ENCODE results near the gene CEPT1. TPM values are rescaled to one million over a fixed set of nuclear protein-coding genes. Genes with fewer than 3 reads are reported as not detected.

Gene CEPT1
- total and polyA plus RNA-seq, 2 of the 13 experiments (the other 11 are each of a cell fraction or from before 2014, with no cell fraction given), result 35.7 to 48.2 TPM

DNA sequence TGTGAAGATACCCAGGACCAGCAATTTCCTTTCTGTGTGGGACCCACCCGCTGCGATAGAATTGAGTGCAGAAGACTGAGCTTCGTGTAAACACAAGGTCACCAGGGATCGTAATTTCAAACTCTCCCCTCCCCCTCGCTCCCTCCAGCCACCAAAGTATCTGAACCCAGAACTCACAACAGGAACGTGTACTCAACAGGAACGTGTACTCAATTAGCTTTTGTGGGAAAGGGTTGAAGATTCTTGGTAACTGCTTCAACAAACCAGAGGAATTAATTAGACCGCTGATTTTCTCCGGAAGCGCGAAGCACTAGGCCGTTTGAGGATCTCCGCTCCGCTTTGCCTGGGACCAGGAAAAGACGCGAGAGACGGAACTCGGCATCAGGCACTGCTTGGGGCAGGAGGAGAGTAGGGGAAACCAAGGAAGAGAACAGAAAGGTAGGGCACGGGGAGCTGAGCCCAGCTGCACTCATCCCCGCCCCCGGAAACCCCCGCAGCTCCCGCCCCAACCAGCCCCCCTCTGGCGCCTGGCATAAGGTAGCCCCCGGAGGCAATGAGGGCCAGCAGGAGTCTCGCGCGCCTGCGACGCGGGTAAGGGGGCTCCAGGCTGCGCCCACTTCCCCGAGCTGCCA lies 583 bp upstream of the CEPT1 start:
- FAIRE-seq, result peak; percentile 86
- H3K27ac ChIP-seq (ENCODE audit: extremely low read length, insufficient read depth, low read length), result peak overlapping the region; percentile 96
- BruUV-seq (replicated peaks), result no TSS peak
- H4K20me1 ChIP-seq (ENCODE audit: insufficient read depth, low read length), result peaks cover 8% of the 10 kb centered on the region; the same call in 1 of the 2 replicates
- H3K36me3 ChIP-seq (replicated peaks in 1 of 2; ENCODE audit: control insufficient read depth in 1 of 2, insufficient read depth in 2 of 2, low read length in 2 of 2), result peaks cover 0 to 7% of the 10 kb centered on the region in 2 experiments; a peak in 2 of 5 replicates
- ATAC-seq, result peak; percentile 52
- peak overlapping the region; percentile 91 for H3K9ac ChIP-seq (ENCODE audit: insufficient read depth, low read depth, low read length)
- ChIA-PET POLR2A (interaction anchor here (0.5 to 1.9 kb wide), 7 partner anchors 8 to 309 kb away, joined by 3 to 9 read pairs (median 3); partner anchors contain the start of genes LRIF1 and WDR77), CTCF (ENCODE audit: low intra/inter-chr PET ratio, low total read pairs) (no interaction called here)
- peak overlapping the region; percentile 82 to 90 (median 84) for H3K4me3 ChIP-seq (replicated peaks in 1 of 3; ENCODE audit: insufficient read depth in 1 of 3, low read depth in 2 of 3, low read length in 3 of 3)
- H3K4me2 ChIP-seq (ENCODE audit: low read depth, low read length), result peak overlapping the region; percentile 75
- under 1% methylated on average over 16 of the region's 33 CpGs for WGBS (ENCODE audit: low lambda C conversion rate)
- H3K9me3 ChIP-seq (ENCODE audit: low read length), result no peaks in the 10 kb centered on the region
- peaks cover 54% of the 10 kb centered on the region for H3K79me2 ChIP-seq (ENCODE audit: insufficient read depth, low read length)
- in situ Hi-C loops (cut with HindIII; ENCODE audit: extremely low pct_ligation_motif_present, low pct_unique_long_range_greater_than_20kb), result no loop called here
- no peaks in the 10 kb centered on the region for H3K27me3 ChIP-seq (ENCODE audit: control insufficient read depth in 1 of 2, insufficient read depth in 2 of 2, low read length in 2 of 2)
- intact Hi-C loops (cut with micrococcal nuclease; ENCODE audit: unreplicated experiment), result no loop called here
- DNase-seq (ENCODE audit: low spot score), result peak; percentile 44
- H2AFZ ChIP-seq (ENCODE audit: low read length), result peak overlapping the region; percentile 91
- H3K4me1 ChIP-seq (ENCODE audit: insufficient read depth, low read length), result peaks cover 43% of the 10 kb centered on the region
- TF ChIP-seq, protein P1, sequence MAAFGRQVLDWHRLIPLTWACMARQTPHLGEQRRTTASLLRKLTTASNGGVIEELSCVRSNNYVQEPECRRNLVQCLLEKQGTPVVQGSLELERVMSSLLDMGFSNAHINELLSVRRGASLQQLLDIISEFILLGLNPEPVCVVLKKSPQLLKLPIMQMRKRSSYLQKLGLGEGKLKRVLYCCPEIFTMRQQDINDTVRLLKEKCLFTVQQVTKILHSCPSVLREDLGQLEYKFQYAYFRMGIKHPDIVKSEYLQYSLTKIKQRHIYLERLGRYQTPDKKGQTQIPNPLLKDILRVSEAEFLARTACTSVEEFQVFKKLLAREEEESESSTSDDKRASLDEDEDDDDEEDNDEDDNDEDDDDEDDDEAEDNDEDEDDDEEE (CRISPR knock-in tag; IDR thresholded peaks at IDR 0.05), result 0 out of 2 replicates have a peak, but pooled peaks have one; percentile 19
- TF ChIP-seq, protein P2, sequence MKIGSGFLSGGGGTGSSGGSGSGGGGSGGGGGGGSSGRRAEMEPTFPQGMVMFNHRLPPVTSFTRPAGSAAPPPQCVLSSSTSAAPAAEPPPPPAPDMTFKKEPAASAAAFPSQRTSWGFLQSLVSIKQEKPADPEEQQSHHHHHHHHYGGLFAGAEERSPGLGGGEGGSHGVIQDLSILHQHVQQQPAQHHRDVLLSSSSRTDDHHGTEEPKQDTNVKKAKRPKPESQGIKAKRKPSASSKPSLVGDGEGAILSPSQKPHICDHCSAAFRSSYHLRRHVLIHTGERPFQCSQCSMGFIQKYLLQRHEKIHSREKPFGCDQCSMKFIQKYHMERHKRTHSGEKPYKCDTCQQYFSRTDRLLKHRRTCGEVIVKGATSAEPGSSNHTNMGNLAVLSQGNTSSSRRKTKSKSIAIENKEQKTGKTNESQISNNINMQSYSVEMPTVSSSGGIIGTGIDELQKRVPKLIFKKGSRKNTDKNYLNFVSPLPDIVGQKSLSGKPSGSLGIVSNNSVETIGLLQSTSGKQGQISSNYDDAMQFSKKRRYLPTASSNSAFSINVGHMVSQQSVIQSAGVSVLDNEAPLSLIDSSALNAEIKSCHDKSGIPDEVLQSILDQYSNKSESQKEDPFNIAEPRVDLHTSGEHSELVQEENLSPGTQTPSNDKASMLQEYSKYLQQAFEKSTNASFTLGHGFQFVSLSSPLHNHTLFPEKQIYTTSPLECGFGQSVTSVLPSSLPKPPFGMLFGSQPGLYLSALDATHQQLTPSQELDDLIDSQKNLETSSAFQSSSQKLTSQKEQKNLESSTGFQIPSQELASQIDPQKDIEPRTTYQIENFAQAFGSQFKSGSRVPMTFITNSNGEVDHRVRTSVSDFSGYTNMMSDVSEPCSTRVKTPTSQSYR (CRISPR knock-in tag; IDR thresholded peaks at IDR 0.05; ENCODE audit: borderline replicate concordance), result peak; percentile 92
- peak; percentile 50; the same call in 1 of the 2 replicates for TF ChIP-seq ZNF792 (CRISPR knock-in tag; IDR thresholded peaks at IDR 0.05)
- TF ChIP-seq RARA (CRISPR knock-in tag; IDR thresholded peaks at IDR 0.05), result 0 out of 2 replicates have a peak, but pooled peaks have one; percentile 20
- no peak for TF ChIP-seq TAF15 (IDR thresholded peaks at IDR 0.05; ENCODE audit: low read depth, low read length, poor library complexity, severe bottlenecking)
- 0 out of 2 replicates have a peak, but pooled peaks have one; percentile 15 for TF ChIP-seq MYNN (CRISPR knock-in tag; IDR thresholded peaks at IDR 0.05; ENCODE audit: low read depth)
- no peak for TF ChIP-seq NONO (IDR thresholded peaks at IDR 0.05)
- 0 out of 2 replicates have a peak, but pooled peaks have one; percentile 25 for TF ChIP-seq NONO (CRISPR knock-in tag; conservative IDR thresholded peaks at IDR 0.05)
- TF ChIP-seq, protein P3, sequence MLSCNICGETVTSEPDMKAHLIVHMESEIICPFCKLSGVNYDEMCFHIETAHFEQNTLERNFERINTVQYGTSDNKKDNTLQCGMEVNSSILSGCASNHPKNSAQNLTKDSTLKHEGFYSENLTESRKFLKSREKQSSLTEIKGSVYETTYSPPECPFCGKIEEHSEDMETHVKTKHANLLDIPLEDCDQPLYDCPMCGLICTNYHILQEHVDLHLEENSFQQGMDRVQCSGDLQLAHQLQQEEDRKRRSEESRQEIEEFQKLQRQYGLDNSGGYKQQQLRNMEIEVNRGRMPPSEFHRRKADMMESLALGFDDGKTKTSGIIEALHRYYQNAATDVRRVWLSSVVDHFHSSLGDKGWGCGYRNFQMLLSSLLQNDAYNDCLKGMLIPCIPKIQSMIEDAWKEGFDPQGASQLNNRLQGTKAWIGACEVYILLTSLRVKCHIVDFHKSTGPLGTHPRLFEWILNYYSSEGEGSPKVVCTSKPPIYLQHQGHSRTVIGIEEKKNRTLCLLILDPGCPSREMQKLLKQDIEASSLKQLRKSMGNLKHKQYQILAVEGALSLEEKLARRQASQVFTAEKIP (CRISPR knock-in tag; IDR thresholded peaks at IDR 0.05; ENCODE audit: borderline replicate concordance), result no peak
- peak; percentile 46; the same call in 1 of the 2 replicates for TF ChIP-seq NR2F6 (IDR thresholded peaks at IDR 0.05)
- peak; percentile 35; the same call in 1 of the 2 replicates for TF ChIP-seq NR2F6 (CRISPR knock-in tag; IDR thresholded peaks at IDR 0.05)
- no peak; the same call in 1 of the 2 replicates for TF ChIP-seq SALL1 (CRISPR knock-in tag; IDR thresholded peaks at IDR 0.05)
- 0 out of 2 replicates have a peak, but pooled peaks have one; percentile 8 for TF ChIP-seq ZBTB42 (CRISPR knock-in tag; IDR thresholded peaks at IDR 0.05)
- TF ChIP-seq, protein P4, sequence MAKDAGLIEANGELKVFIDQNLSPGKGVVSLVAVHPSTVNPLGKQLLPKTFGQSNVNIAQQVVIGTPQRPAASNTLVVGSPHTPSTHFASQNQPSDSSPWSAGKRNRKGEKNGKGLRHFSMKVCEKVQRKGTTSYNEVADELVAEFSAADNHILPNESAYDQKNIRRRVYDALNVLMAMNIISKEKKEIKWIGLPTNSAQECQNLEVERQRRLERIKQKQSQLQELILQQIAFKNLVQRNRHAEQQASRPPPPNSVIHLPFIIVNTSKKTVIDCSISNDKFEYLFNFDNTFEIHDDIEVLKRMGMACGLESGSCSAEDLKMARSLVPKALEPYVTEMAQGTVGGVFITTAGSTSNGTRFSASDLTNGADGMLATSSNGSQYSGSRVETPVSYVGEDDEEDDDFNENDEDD (CRISPR knock-in tag; IDR thresholded peaks at IDR 0.05; ENCODE audit: borderline replicate concordance), result peak; percentile 23; the same call in 1 of the 2 replicates
- peak; percentile 84; the same call in 1 of the 2 replicates for TF ChIP-seq ZNF563 (CRISPR knock-in tag; IDR thresholded peaks at IDR 0.05)
- TF ChIP-seq JDP2 (CRISPR knock-in tag; IDR thresholded peaks at IDR 0.05; ENCODE audit: borderline replicate concordance), result no peak
- TF ChIP-seq ZNF709 (CRISPR knock-in tag; IDR thresholded peaks at IDR 0.05), result peak; percentile 79; the same call in 1 of the 2 replicates
- no peak for TF ChIP-seq NFIB (CRISPR knock-in tag; IDR thresholded peaks at IDR 0.05; ENCODE audit: borderline replicate concordance)

Data from HepG2 (cell line).